K562 (cell line): Measurements from ENCODE around the gene ZMYND15. TPM values are rescaled to one million over a fixed set of nuclear protein-coding genes. Genes with fewer than 3 reads are reported as not detected.

Experiments used
- ATAC-seq: fragments of 200-7000 bp; cut with Tn5 transposase; 3 replicates; pipeline ENCODE4 v1.9.1; 2020; ENCODE audit warnings: moderate library complexity
- BruUV-seq: library from RNA; stranded (reverse); fragments of 400-500 nt; replicated peaks from 2 replicates; lab custom pipeline; 2021; lab: Mats Ljungman, UMichigan
- CTCF ChIA-PET: fragments of 300-600 bp; formaldehyde crosslinking; extraction: SDS; loops from one replicate; lab custom pipeline; 2021; ENCODE audit warnings: low intra/inter-chr PET ratio; lab: Yijun Ruan, JAX
- POLR2A ChIA-PET: fragments of 300-600, 350-650 bp; sonication (Branson Sonifier 250); formaldehyde crosslinking; extraction: SDS; loops from one replicate; lab custom pipeline; 2021; ENCODE audit warnings: antibody characterized with exemption, inconsistent platforms; lab: Yijun Ruan, JAX
- DNase-seq, 4 experiments: peaks; one replicate each; pipeline versions ENCODE4 v3.0.0 to v3.0.0-alpha.2; 2011 to 2018; ENCODE audit warnings: low spot score in 3 of 4, mixed read lengths in 3 of 4; ENCODE audit errors: extremely low read depth in 1 of 4
- FAIRE-seq: peaks from 2 replicates; lab custom pipeline; 2011; peaks lifted over from hg19 to GRCh38; lab: Jason Lieb, UNC
- H2AFZ ChIP-seq: 2 replicates; pipeline ENCODE4 v1.6.0; 2011; ENCODE audit warnings: low read depth, low read length, control low read depth, inconsistent platforms
- H3K27ac ChIP-seq: fragments of 200-600 bp; 3 replicates; pipeline ENCODE4 v1.8.0; 2011; ENCODE audit warnings: low read depth, mild to moderate bottlenecking, control low read depth, inconsistent platforms, low read length, moderate library complexity, mixed read lengths; ENCODE audit errors: extremely low read depth
- H3K27me3 ChIP-seq, 2 experiments: fragments of 300-600 bp in 1 of 2; 2 replicates in 1 of 2; 3 replicates in 1 of 2; pipeline versions ENCODE4 v1.6.0 to v1.8.0; 2011; ENCODE audit warnings: inconsistent platforms in 2 of 2, low read length in 2 of 2, mild to moderate bottlenecking in 1 of 2, mixed read lengths in 1 of 2, moderate library complexity in 1 of 2; ENCODE audit not compliant: control insufficient read depth in 2 of 2, insufficient read depth in 2 of 2
- H3K36me3 ChIP-seq: fragments of 300-600 bp; 3 replicates; pipeline ENCODE4 v1.8.0; 2011; ENCODE audit warnings: mild to moderate bottlenecking, low read length, inconsistent platforms; ENCODE audit not compliant: control insufficient read depth, insufficient read depth
- H3K4me1 ChIP-seq, 2 experiments: fragments of 200-600 bp in 1 of 2; replicated peaks in 1 of 2; 2 replicates in 1 of 2; 3 replicates in 1 of 2; pipeline versions ENCODE4 v1.5.1 to v1.8.0; 2011; ENCODE audit warnings: inconsistent platforms in 2 of 2, low read length in 2 of 2, mild to moderate bottlenecking in 1 of 2, mixed read lengths in 1 of 2, moderate library complexity in 1 of 2; ENCODE audit not compliant: control insufficient read depth in 2 of 2, insufficient read depth in 2 of 2
- H3K4me2 ChIP-seq: 2 replicates; pipeline ENCODE4 v1.6.1; 2011; ENCODE audit warnings: low read length, control low read depth, inconsistent platforms, mixed read lengths; ENCODE audit not compliant: insufficient read depth
- H3K4me3 ChIP-seq: fragments of 200-600 bp; sonication (generic), shearing (Covaris generic); 2 replicates; pipeline ENCODE4 v1.5.1; 2016; ENCODE audit warnings: control low read depth, inconsistent platforms
- H3K79me2 ChIP-seq: fragments of 200-600 bp; 3 replicates; pipeline ENCODE4 v1.8.0; 2011; ENCODE audit warnings: low read length, inconsistent platforms; ENCODE audit not compliant: control insufficient read depth, insufficient read depth
- H3K9ac ChIP-seq, 2 experiments: 2 replicates each; pipeline versions ENCODE4 v1.6.0 to v1.6.1; 2011; ENCODE audit warnings: low read depth in 2 of 2, low read length in 2 of 2, control low read depth in 1 of 2, inconsistent platforms in 1 of 2, mild to moderate bottlenecking in 1 of 2, mixed read lengths in 1 of 2; ENCODE audit not compliant: insufficient read depth in 1 of 2
- H3K9me1 ChIP-seq: one replicate; pipeline ENCODE4 v1.6.0; 2011; ENCODE audit warnings: inconsistent platforms, mild to moderate bottlenecking, low read length, moderate library complexity; ENCODE audit not compliant: control insufficient read depth, insufficient read depth
- H3K9me3 ChIP-seq: replicated peaks from 2 replicates; pipeline ENCODE4 v1.5.1; 2011; ENCODE audit warnings: low read depth, low read length, inconsistent platforms; ENCODE audit not compliant: control insufficient read depth, insufficient read depth
- H4K20me1 ChIP-seq: replicated peaks from 2 replicates; pipeline ENCODE4 v1.6.1; 2011; ENCODE audit warnings: low read length, inconsistent platforms, mixed read lengths; ENCODE audit not compliant: control insufficient read depth, insufficient read depth
- DIDO1 ChIP-seq: fragments of 450-650 bp; IDR thresholded peaks from 2 replicates; pipeline ENCODE4 v1.6.1; 2016; ENCODE audit warnings: low read depth, missing biosample characterization, missing genetic modification characterization
- FOXA1 ChIP-seq: fragments of 450-650 bp; IDR thresholded peaks from 2 replicates; pipeline ENCODE4 v1.6.1; 2016; ENCODE audit warnings: mild to moderate bottlenecking, borderline replicate concordance
- IFI16 ChIP-seq: fragments of 250-450 bp; sonication (Bioruptor Pico); IDR thresholded peaks from 2 replicates; pipeline ENCODE4 v2.1.2; 2022; ENCODE audit warnings: mild to moderate bottlenecking, inconsistent platforms
- JUNB ChIP-seq: fragments of 450-650 bp; formaldehyde crosslinking; conservative IDR thresholded peaks from 2 replicates; pipeline ENCODE4 v1.4.0; 2020; ENCODE audit warnings: mild to moderate bottlenecking
- MAFK ChIP-seq: IDR thresholded peaks from 2 replicates; pipeline ENCODE4 v1.6.1; 2011; ENCODE audit warnings: low read length, improper control_type of control experiment
- NKRF ChIP-seq: fragments of 450-650 bp; IDR thresholded peaks from 2 replicates; pipeline ENCODE4 v1.6.1; 2016; ENCODE audit warnings: borderline replicate concordance
- SMAD4 ChIP-seq: fragments of 250-450 bp; sonication (Bioruptor Pico); conservative IDR thresholded peaks from 2 replicates; pipeline ENCODE4 v1.8.0; 2021; ENCODE audit warnings: inconsistent platforms, mild to moderate bottlenecking, moderate library complexity
- THRAP3 ChIP-seq: fragments of 450-650 bp; IDR thresholded peaks from 2 replicates; pipeline ENCODE4 v1.6.1; 2016; ENCODE audit warnings: mild to moderate bottlenecking, inconsistent platforms, borderline replicate concordance
- ZBTB26 ChIP-seq: fragments of 450-650 bp; formaldehyde crosslinking; IDR thresholded peaks from 2 replicates; pipeline ENCODE4 v1.4.0; 2022; ENCODE audit warnings: missing genetic modification characterization
- ZNF140 ChIP-seq: fragments of 250-450 bp; sonication (Bioruptor Pico); IDR thresholded peaks from 2 replicates; pipeline ENCODE4 v1.8.0; 2021; ENCODE audit warnings: moderate library complexity, mild to moderate bottlenecking, inconsistent platforms
- ZNF592 ChIP-seq: fragments of 450-650 bp; IDR thresholded peaks from 2 replicates; pipeline ENCODE4 v1.6.1; 2017; ENCODE audit warnings: antibody characterized with exemption, mild to moderate bottlenecking
- WGBS: fragments of 100-300 bp; shearing (Covaris generic); methylation state at CpG from one replicate; pipeline ENCODE4 v1.1.6; 2016; ENCODE audit warnings: low coverage, mixed read lengths; ENCODE audit not compliant: insufficient coverage; ENCODE audit errors: missing lambda C conversion rate; 5-methylcytosine and 5-hydroxymethylcytosine counted together
- in situ Hi-C: fragments of 300-500 bp; cut with MboI; formaldehyde crosslinking; loops from 4 replicates; pipeline ENCODE4 v1.15.0; 2018; ENCODE audit warnings: inconsistent platforms, mixed read lengths
- intact Hi-C: fragments of 100-400 bp; cut with micrococcal nuclease; formaldehyde crosslinking; loops from 2 replicates; pipeline ENCODE4 v1.14.2; 2022
- polyA plus RNA-seq, 8 experiments: library from polyadenylated mRNA; depleted of rRNA in 4 of 8; stranded (reverse) in 5 of 8; unstranded in 3 of 8; fragments of >200 nt; fragmentation: Nextera tagmentation in 2 of 8; fragmentation: Illumina TruSeq in 1 of 8; extraction: Ambion mirVana in 2 of 8; extraction: Trizol in 1 of 8; gene quantifications; 2 replicates each; pipeline versions ENCODE4 v1.2.1 to v1.2.3, GENCODE V29; 2011 to 2014; ENCODE audit warnings: inconsistent platforms in 1 of 8, missing spikeins in 1 of 8
- total RNA-seq, 7 experiments: library from RNA; depleted of rRNA in 6 of 7; stranded (reverse); fragments of >200 nt in 6 of 7; fragmentation: Illumina TruSeq in 2 of 7; extraction: Trizol in 2 of 7; gene quantifications; 2 replicates each; pipeline versions ENCODE4 v1.2.1 to v1.2.3, GENCODE V29; 2011 to 2021; ENCODE audit warnings: low replicate concordance in 1 of 7

The ZMYND15 gene
- total and polyA plus RNA-seq, 9 of the 15 experiments (the other 6 are each of a cell fraction or from before 2014, with no cell fraction given) = 0.09 TPM; not detected in 8

GRCh38 chr17:4742629-4743028 is 3.0 kb downstream of the ZMYND15 start (continued):
- no peak for TF ChIP-seq ZNF592
- TF ChIP-seq THRAP3 = no peak

GRCh38 chr17:4743216-4743615 is 3.6 kb downstream of the ZMYND15 start:
- H3K9me1 ChIP-seq = no peaks in the 10 kb centered on the region
- no peak overlapping the region for H3K4me3 ChIP-seq
- in situ Hi-C loops (no loop called here), intact Hi-C loops (no loop called here)
- no TSS peak for BruUV-seq
- H3K36me3 ChIP-seq = no peaks in the 10 kb centered on the region
- peaks cover 15 to 50% of the 10 kb centered on the region in 2 experiments for H3K27me3 ChIP-seq
- peaks cover 0 to 25% of the 10 kb centered on the region in 2 experiments; a peak in 2 of 5 replicates for H3K4me1 ChIP-seq
- WGBS = 60% methylated on average over 1 of the region's 8 CpGs
- no peak overlapping the region for H3K27ac ChIP-seq
- TF ChIP-seq IFI16 (CRISPR knock-in tag) (no peak), NKRF (no peak), DIDO1 (tag) (no peak), JUNB (CRISPR knock-in tag) (no peak), FOXA1 (no peak), SMAD4 (no peak), MAFK (no peak), ZNF140 (CRISPR knock-in tag) (no peak), ZBTB26 (CRISPR knock-in tag) (no peak)
- CTCF ChIA-PET = no interaction called here
- no peak for FAIRE-seq
- no peaks in the 10 kb centered on the region for H4K20me1 ChIP-seq
- DNase-seq = no peak
- no peaks in the 10 kb centered on the region for H3K9me3 ChIP-seq
- no peak overlapping the region; a peak in 1 of 4 replicates for H3K9ac ChIP-seq
- POLR2A ChIA-PET = interaction anchor here (0.5 to 0.6 kb wide), 2 partner anchors 46 to 171 kb away, joined by 3 to 5 read pairs; no protein-coding TSS in a partner anchor
- H2AFZ ChIP-seq = no peak overlapping the region
- ATAC-seq = no peak
- H3K79me2 ChIP-seq = no peaks in the 10 kb centered on the region
- H3K4me2 ChIP-seq = no peak overlapping the region
